ENCODE results near the gene RPS16. TPM values are rescaled to one million over a fixed set of nuclear protein-coding genes. Genes with fewer than 3 reads are reported as not detected.

The RPS16 gene
- total RNA-seq, 2 donors from 2014 or later, result 1,162 to 1,716 TPM

- 59% methylated on average over 5 of the region's 5 CpGs for WGBS
- Histone ChIP-seq H3K27ac (no peak overlapping the region), H3K27me3 (replicated peaks; ENCODE audit: insufficient read depth) (no peaks in the 10 kb centered on the region), H3K4me1 (replicated peaks) (no peaks in the 10 kb centered on the region), H3K4me3 (no peak overlapping the region), H3K36me3 (no peaks in the 10 kb centered on the region), H3K9me3 (no peaks in the 10 kb centered on the region)
- TF ChIP-seq, protein P1, sequence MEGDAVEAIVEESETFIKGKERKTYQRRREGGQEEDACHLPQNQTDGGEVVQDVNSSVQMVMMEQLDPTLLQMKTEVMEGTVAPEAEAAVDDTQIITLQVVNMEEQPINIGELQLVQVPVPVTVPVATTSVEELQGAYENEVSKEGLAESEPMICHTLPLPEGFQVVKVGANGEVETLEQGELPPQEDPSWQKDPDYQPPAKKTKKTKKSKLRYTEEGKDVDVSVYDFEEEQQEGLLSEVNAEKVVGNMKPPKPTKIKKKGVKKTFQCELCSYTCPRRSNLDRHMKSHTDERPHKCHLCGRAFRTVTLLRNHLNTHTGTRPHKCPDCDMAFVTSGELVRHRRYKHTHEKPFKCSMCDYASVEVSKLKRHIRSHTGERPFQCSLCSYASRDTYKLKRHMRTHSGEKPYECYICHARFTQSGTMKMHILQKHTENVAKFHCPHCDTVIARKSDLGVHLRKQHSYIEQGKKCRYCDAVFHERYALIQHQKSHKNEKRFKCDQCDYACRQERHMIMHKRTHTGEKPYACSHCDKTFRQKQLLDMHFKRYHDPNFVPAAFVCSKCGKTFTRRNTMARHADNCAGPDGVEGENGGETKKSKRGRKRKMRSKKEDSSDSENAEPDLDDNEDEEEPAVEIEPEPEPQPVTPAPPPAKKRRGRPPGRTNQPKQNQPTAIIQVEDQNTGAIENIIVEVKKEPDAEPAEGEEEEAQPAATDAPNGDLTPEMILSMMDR (IDR thresholded peaks at IDR 0.05), result no peak
- no peak for TF ChIP-seq POLR2AphosphoS5 (IDR thresholded peaks at IDR 0.05)
- no peak for TF ChIP-seq POLR2A (IDR thresholded peaks at IDR 0.05)
- intact Hi-C loops (cut with DNase I), result no loop called here
- no peak for DNase-seq (ENCODE audit: low spot score)
Measured at GRCh38 chr19:39426170-39426569, 9.6 kb downstream of the RPS16 start.

GRCh38 chr19:39425744-39426143 lies 10.0 kb downstream of the RPS16 start:
- Histone ChIP-seq H3K27ac (no peak overlapping the region), H3K27me3 (replicated peaks; ENCODE audit: insufficient read depth) (no peaks in the 10 kb centered on the region), H3K4me1 (replicated peaks) (no peaks in the 10 kb centered on the region), H3K36me3 (no peaks in the 10 kb centered on the region), H3K4me3 (no peak overlapping the region), H3K9me3 (no peaks in the 10 kb centered on the region)
- intact Hi-C loops (cut with DNase I), result no loop called here
- TF ChIP-seq, protein P1 (IDR thresholded peaks at IDR 0.05), result no peak
- TF ChIP-seq POLR2AphosphoS5 (IDR thresholded peaks at IDR 0.05), result no peak
- no peak for TF ChIP-seq POLR2A (IDR thresholded peaks at IDR 0.05)
- 89% methylated on average over 7 of the region's 7 CpGs for WGBS
- no peak for DNase-seq (ENCODE audit: low spot score)

DNA sequence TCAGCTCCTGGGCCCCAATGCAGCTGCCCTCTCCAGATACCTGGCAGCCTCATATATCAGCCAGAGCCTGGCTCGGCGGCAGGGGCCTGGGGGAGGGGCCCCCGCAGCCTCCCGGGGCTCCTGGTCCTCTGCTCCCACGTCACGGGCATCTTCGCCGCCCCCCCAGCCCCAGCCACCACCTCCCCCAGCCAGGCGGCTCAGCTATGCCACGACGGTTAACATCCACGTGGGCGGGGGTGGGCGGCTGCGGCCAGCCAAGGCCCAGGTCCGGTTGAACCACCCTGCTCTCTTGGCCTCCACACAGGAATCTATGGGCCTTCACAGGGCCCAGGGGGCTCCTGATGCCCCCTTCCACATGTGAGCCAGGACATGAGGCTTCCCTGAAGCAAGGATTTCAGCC lies 10.8 kb downstream of the RPS16 start:
- no peak overlapping the region for H3K27ac ChIP-seq
- H3K36me3 ChIP-seq, result no peaks in the 10 kb centered on the region
- no peak for TF ChIP-seq POLR2A (IDR thresholded peaks at IDR 0.05)
- TF ChIP-seq, protein P1 (IDR thresholded peaks at IDR 0.05), result no peak
- no peak for TF ChIP-seq POLR2AphosphoS5 (IDR thresholded peaks at IDR 0.05)
- intact Hi-C loops (cut with DNase I), result no loop called here
- no peak for DNase-seq (ENCODE audit: low spot score)
- H3K4me1 ChIP-seq (replicated peaks), result no peaks in the 10 kb centered on the region
- H3K9me3 ChIP-seq, result no peaks in the 10 kb centered on the region
- no peaks in the 10 kb centered on the region for H3K27me3 ChIP-seq (replicated peaks; ENCODE audit: insufficient read depth)
- no peak overlapping the region for H3K4me3 ChIP-seq
- WGBS, result 74% methylated on average over 16 of the region's 16 CpGs

DNA sequence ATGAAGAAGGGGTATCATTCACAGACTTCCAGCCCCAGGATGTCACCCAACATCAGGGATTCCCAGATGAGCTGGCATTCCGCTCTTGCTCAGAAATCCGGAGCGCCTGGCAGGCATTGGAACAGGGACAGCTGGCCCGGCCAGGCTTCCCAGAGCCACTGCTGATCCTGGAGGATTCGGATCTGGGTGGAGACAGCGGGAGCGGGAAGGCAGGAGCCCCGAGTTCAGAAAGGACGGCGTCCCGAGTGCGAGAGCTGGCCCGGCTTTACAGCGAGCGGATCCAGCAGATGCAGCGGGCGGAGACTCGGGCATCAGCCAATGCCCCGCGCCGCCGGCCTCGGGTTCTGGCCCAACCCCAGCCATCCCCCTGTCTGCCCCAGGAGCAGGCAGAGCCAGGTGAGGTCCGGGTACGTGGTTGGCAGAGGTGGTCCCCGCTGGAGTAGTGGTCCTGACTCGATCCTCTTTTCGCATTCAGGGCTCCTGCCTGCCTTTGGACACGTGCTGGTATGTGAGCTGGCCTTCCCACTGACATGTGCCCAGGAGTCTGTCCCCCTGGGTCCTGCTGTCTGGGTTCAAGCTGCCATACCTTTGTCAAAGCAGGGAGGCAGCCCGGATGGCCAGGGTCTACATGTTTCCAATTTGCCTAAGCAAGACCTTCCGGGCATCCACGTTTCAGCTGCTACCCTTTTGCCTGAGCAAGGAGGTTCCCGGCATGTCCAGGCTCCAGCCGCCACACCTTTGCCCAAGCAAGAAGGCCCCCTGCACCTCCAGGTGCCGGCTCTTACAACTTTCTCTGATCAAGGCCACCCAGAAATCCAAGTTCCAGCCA lies 12.3 kb downstream of the RPS16 start:
- Histone ChIP-seq H3K27me3 (replicated peaks; ENCODE audit: insufficient read depth) (no peaks in the 10 kb centered on the region), H3K36me3 (no peaks in the 10 kb centered on the region), H3K4me1 (replicated peaks) (no peaks in the 10 kb centered on the region), H3K9me3 (no peaks in the 10 kb centered on the region), H3K27ac (no peak overlapping the region), H3K4me3 (no peak overlapping the region)
- TF ChIP-seq POLR2A (IDR thresholded peaks at IDR 0.05) (no peak), POLR2AphosphoS5 (IDR thresholded peaks at IDR 0.05) (no peak)
- TF ChIP-seq, protein P1 (IDR thresholded peaks at IDR 0.05), result no peak
- DNase-seq (ENCODE audit: low spot score), result no peak
- intact Hi-C loops (cut with DNase I), result no loop called here
- 85% methylated on average over 35 of the region's 35 CpGs for WGBS

DNA sequence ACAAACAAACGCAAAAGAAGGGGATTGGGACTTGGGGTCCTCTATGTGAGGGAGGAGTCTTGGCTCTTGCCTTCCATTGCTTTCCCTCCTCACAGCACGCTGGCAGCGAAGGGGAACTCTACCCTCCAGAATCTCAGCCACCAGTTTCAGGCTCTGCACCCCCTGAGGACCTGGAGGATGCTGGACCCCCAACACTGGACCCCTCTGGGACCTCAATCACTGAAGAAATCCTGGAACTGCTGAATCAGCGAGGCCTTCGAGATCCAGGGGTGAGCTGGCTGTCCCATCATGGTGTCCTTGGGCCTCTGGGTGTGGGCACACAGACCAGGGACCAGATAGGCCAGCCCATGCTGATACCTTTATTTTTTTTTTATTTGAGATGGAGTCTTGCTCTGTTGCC lies 13.7 kb downstream of the RPS16 start:
- WGBS, result 95% methylated on average over 5 of the region's 5 CpGs
- Histone ChIP-seq H3K27ac (no peak overlapping the region), H3K4me1 (replicated peaks) (no peaks in the 10 kb centered on the region), H3K4me3 (no peak overlapping the region), H3K9me3 (no peaks in the 10 kb centered on the region), H3K36me3 (no peaks in the 10 kb centered on the region), H3K27me3 (replicated peaks; ENCODE audit: insufficient read depth) (no peaks in the 10 kb centered on the region)
- intact Hi-C loops (cut with DNase I), result no loop called here
- no peak for DNase-seq (ENCODE audit: low spot score)
- TF ChIP-seq, protein P1 (IDR thresholded peaks at IDR 0.05), result no peak
- TF ChIP-seq POLR2A (IDR thresholded peaks at IDR 0.05), result no peak
- TF ChIP-seq POLR2AphosphoS5 (IDR thresholded peaks at IDR 0.05), result no peak

Measured in prostate gland (tissue), 2 donors.